ENCODE data around the gene NPAS1. TPM values are rescaled to one million over a fixed set of nuclear protein-coding genes. Genes with fewer than 3 reads are reported as not detected.
A peak's percentile ranks its signal among the peaks of the same experiment; 100 is the strongest.
"Not testable (repeated sequence)": the region's sequence is repeated elsewhere in the genome, so short reads cannot be mapped to it uniquely, and the experiment has no call there.

Gene NPAS1
- total and polyA plus RNA-seq, 9 donors = 0.31 to 7.1 (median 2.1) TPM

DNA sequence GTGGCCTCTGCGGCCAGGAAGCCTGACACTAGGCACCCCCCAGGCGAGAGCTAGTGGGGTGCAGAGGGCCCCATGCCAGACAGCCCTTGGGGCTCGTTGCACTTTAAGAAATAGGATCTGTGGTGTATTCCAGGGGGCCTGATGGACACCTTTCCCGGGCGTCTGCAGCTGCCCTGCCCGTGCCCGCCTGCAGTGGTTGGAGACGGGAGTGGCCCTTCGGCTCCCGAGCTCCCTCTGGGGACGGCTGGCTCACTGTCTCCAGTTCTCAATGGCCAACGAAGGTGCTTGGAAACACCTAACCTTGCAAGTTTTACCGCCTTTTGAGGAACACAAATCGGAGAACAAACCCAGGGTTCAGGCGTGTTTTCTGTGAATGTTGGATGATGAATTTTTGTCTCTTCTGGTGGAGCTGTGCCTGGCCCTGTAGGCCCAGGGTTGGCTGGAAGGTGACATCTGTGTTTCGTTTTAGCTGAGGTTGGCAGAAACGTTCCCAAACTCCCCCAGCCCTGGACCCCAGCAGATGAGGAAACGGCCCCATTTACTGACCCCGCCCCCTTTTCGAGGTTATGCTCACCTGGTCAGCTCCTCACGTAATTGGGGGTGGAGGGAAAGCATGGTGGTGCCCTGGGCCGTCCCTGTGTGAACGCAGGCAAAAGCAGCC, 17.4 kb upstream of the NPAS1 start:
- Histone ChIP-seq H3K27me3 (ENCODE audit: control insufficient read depth, insufficient read depth, low read length) (peaks cover 14% of the 10 kb centered on the region), H3K36me3 (ENCODE audit: control insufficient read depth, insufficient read depth, low read length) (peaks cover 51% of the 10 kb centered on the region), H3K9me3 (replicated peaks; ENCODE audit: control insufficient read depth, low read depth, low read length) (no peaks in the 10 kb centered on the region), H3K4me1 (ENCODE audit: control insufficient read depth, insufficient read depth, low read length) (peaks cover 6% of the 10 kb centered on the region), H3K27ac (ENCODE audit: low read length) (no peak overlapping the region), H3K4me3 (ENCODE audit: low read length) (no peak overlapping the region)
- WGBS (ENCODE audit: insufficient coverage) = 73% methylated on average over 17 of the region's 23 CpGs
- no peak for DNase-seq

DNA sequence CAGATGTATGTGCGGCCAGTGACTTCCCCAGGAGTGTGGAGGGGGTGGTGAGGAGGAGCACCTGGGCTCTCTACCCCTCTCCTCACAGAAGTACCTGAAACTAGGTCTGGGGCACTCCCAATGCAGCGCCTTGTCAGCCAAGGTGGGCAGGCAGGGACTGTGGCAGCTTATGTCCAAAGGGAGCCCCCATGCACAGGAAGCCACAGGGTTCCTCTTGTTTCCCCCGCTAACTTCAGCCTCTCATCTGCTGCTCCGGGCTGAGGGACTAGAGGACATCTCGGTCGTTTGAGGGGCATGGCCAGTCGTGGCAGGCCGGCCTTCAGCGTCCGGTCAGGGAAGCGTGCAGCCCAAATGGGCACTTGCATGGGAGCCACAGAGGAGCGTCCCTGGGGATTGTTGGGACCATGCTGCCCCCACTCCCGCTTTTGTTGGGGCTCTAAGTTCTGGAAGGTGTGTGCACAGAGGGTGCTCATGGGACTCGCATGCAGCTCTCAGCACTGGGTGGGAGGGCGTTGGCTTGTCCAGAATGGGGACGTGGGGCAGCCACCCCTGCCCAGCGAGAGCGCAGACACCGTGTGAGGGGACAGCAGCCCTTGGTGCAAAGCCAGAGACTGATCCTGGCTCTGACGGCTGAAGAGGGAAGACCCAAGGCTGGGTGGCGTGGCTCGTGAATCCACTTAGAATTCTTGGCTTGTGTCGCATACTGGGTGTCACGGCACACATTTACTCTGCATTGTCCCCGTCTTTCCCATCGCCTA, 16.6 kb upstream of the NPAS1 start:
- Histone ChIP-seq H3K9me3 (replicated peaks; ENCODE audit: control insufficient read depth, low read depth, low read length) (no peaks in the 10 kb centered on the region), H3K27ac (ENCODE audit: low read length) (no peak overlapping the region), H3K36me3 (ENCODE audit: control insufficient read depth, insufficient read depth, low read length) (peaks cover 44% of the 10 kb centered on the region), H3K4me1 (ENCODE audit: control insufficient read depth, insufficient read depth, low read length) (peaks cover 6% of the 10 kb centered on the region), H3K27me3 (ENCODE audit: control insufficient read depth, insufficient read depth, low read length) (peaks cover 14% of the 10 kb centered on the region), H3K4me3 (ENCODE audit: low read length) (no peak overlapping the region)
- DNase-seq = no peak
- 68% methylated on average over 22 of the region's 26 CpGs for WGBS (ENCODE audit: insufficient coverage)

DNA sequence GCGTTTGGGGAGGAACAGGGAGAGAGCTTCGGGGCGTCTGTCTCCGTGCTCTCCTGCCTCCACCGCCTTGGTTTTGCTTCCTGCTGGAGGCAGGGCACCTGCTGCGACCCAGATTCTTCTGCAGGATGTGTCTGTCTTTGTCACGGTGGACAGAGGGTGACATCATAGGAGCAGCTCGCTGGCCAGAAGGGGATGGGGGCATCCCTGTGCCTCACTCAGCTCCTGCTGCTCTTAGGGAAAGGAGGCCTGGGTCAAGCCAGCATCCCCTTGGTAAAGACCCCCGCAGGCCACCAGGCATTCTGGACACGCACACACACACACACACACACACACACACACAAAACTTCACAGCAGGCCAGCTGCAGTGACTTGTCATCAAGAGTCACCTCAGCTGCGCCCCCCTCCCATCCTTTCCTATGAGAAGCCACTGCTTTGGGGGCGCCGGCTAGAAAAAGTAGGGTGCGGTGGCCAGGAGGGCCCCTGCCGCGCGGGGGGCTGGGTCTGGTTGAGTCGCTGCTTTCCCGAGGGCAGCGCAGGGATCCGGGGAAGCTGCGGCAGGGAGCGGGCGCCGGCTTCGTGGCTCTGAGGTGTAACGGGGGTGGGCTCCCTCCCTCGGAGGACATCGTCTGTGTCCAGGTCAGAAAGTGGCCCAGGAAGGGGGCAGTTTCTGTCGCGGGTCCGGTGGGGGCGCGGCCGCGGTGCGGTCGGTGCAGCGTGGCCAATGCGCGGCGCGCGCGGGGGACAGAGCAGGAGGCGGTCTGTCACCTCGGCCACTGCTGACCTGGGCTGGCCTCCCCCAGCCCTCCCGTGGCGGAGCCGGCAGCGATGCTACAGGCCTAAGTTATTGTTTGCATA, 15.8 kb upstream of the NPAS1 start:
- no peak for DNase-seq
- Histone ChIP-seq H3K9me3 (replicated peaks; ENCODE audit: control insufficient read depth, low read depth, low read length) (no peaks in the 10 kb centered on the region), H3K27ac (ENCODE audit: low read length) (no peak overlapping the region), H3K27me3 (ENCODE audit: control insufficient read depth, insufficient read depth, low read length) (peaks cover 14% of the 10 kb centered on the region), H3K4me3 (ENCODE audit: low read length) (no peak overlapping the region), H3K36me3 (ENCODE audit: control insufficient read depth, insufficient read depth, low read length) (peaks cover 37% of the 10 kb centered on the region), H3K4me1 (ENCODE audit: control insufficient read depth, insufficient read depth, low read length) (peaks cover 6% of the 10 kb centered on the region)
- WGBS (ENCODE audit: insufficient coverage) = 7% methylated on average over 39 of the region's 51 CpGs

DNA sequence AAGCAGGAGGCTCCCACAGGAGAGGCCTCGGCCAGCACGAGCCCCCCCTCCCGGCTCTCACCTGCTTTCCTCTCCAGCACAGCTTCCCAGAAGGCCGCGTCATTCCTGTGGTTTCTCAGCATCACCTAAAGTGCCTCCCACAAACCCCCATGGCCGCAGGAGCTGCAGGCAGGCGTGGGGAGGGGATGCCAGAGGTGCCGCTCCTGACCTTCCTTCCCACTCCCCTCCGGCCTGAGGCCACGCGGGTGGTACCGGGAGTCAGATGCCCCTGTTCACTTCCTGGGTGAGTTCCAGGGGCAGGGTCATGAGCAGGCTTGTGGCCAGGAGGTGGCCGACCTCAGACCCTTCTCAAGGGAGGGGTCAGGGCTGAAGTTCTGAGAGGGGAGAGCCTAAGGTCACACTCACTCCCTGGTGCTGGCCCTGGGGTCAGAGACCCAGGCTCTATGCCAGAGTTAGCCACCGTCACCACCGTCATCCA, 14.4 kb upstream of the NPAS1 start:
- Histone ChIP-seq H3K36me3 (ENCODE audit: control insufficient read depth, insufficient read depth, low read length) (peaks cover 24% of the 10 kb centered on the region), H3K9me3 (replicated peaks; ENCODE audit: control insufficient read depth, low read depth, low read length) (no peaks in the 10 kb centered on the region), H3K4me1 (ENCODE audit: control insufficient read depth, insufficient read depth, low read length) (peaks cover 6% of the 10 kb centered on the region), H3K27ac (ENCODE audit: low read length) (no peak overlapping the region), H3K27me3 (ENCODE audit: control insufficient read depth, insufficient read depth, low read length) (peaks cover 14% of the 10 kb centered on the region), H3K4me3 (ENCODE audit: low read length) (no peak overlapping the region)
- WGBS (ENCODE audit: insufficient coverage) = 44% methylated on average over 10 of the region's 15 CpGs
- no peak for DNase-seq

DNA sequence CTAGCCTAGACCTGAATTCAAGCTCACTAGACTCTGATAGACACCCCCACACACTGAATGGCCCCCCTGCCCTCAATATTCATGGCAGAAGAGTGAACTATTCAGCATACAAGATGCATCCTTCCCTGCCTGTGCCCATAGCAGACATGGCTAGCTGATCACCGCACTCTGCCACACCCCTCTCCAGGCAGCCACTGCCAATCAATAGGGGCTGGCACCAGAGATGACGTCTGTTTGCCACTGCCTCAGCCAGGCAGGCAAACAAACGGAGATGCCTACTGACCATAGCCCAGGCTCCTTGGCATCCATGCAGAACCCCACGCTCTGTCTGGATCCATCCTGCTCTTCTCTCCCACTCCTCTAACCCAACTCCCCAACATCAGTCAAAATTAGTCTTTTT, 13.8 kb upstream of the NPAS1 start:
- DNase-seq = no peak
- no peaks in the 10 kb centered on the region for H3K9me3 ChIP-seq (replicated peaks; ENCODE audit: control insufficient read depth, low read depth, low read length)
- no peak overlapping the region for H3K4me3 ChIP-seq (ENCODE audit: low read length)
- 88% methylated on average over 3 of the region's 4 CpGs for WGBS (ENCODE audit: insufficient coverage)
- no peak overlapping the region for H3K27ac ChIP-seq (ENCODE audit: low read length)
- peaks cover 14% of the 10 kb centered on the region for H3K27me3 ChIP-seq (ENCODE audit: control insufficient read depth, insufficient read depth, low read length)
- H3K4me1 ChIP-seq (ENCODE audit: control insufficient read depth, insufficient read depth, low read length) = peaks cover 6% of the 10 kb centered on the region
- peaks cover 17% of the 10 kb centered on the region for H3K36me3 ChIP-seq (ENCODE audit: control insufficient read depth, insufficient read depth, low read length)

DNA sequence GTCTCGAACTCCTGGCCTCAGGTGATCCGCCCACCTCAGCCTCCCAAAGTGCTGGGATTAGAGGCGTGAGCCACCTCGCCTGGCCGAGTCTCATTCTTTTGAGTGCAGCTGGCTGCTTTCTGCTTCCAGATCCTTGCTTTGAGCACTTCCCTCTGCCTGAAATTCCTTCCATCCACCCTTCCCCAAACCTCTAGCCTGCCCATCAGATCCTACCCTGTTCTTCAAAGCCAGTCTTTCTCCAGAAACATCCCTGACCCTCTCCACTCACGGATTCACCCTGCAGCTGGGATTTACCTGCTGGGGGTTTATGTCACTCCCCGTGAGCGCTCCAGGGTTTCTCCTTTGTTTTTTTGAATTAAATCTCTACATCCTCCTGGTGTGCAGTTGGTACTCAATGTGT, 13.1 kb upstream of the NPAS1 start:
- WGBS (ENCODE audit: insufficient coverage) = 46% methylated on average over 5 of the region's 8 CpGs

DNA sequence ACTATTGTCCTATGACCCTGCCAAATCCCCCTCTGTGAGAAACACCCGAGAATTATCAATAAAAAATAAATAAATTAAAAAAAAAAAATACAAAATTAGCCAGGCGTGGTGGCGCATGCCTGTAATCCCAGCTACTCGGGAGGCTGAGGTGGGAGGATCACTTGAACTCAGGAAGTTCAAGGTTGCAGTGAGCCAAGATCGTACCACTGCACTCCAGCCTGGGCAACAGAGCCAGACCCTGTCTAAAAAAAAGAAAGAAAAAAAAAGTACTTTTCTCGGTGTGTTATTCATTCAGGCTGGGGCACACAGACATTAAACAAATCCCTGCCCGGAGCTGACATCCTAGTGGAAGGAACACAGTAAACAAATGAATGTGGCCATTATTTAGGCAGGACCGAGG, 9.1 kb upstream of the NPAS1 start:
- not testable (repeated sequence) for H3K36me3 ChIP-seq (ENCODE audit: control insufficient read depth, insufficient read depth, low read length); H3K9me3 ChIP-seq (replicated peaks; ENCODE audit: control insufficient read depth, low read depth, low read length); H3K4me1 ChIP-seq (ENCODE audit: control insufficient read depth, insufficient read depth, low read length); DNase-seq; H3K27ac ChIP-seq (ENCODE audit: low read length); H3K4me3 ChIP-seq (ENCODE audit: low read length); H3K27me3 ChIP-seq (ENCODE audit: control insufficient read depth, insufficient read depth, low read length)
- 75% methylated on average over 5 of the region's 8 CpGs for WGBS (ENCODE audit: insufficient coverage)

More for the DNA sequence above, 13.1 kb upstream of the NPAS1 start:
- Histone ChIP-seq H3K36me3 (ENCODE audit: control insufficient read depth, insufficient read depth, low read length) (peaks cover 11% of the 10 kb centered on the region), H3K4me3 (ENCODE audit: low read length) (no peak overlapping the region), H3K27me3 (ENCODE audit: control insufficient read depth, insufficient read depth, low read length) (peaks cover 14% of the 10 kb centered on the region), H3K27ac (ENCODE audit: low read length) (no peak overlapping the region), H3K4me1 (ENCODE audit: control insufficient read depth, insufficient read depth, low read length) (peaks cover 6% of the 10 kb centered on the region), H3K9me3 (replicated peaks; ENCODE audit: control insufficient read depth, low read depth, low read length) (no peaks in the 10 kb centered on the region)
- DNase-seq = no peak

DNA sequence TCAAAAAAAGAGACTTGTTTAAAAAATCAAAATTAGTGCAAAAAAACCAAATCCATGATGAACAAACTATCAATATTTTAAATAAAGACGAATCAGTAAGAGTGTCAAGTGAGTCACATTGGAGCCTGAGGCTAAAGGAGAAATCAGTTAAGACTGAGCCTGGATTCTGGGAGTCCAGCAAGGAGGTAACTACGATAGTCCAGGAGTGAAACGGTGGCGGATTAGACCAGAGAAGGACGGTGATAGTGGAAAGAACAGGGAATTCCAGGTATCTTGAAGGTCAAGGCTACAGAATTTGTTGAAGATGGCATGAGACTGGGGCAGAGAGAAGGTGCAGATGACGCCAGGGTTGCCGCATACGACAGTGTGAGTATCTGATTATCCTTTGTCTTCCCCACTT, 7.0 kb upstream of the NPAS1 start:
- H3K27ac ChIP-seq (ENCODE audit: low read length) = no peak overlapping the region
- H3K9me3 ChIP-seq (replicated peaks; ENCODE audit: control insufficient read depth, low read depth, low read length) = no peaks in the 10 kb centered on the region
- no peak for DNase-seq
- H3K27me3 ChIP-seq (ENCODE audit: control insufficient read depth, insufficient read depth, low read length) = peaks cover 5% of the 10 kb centered on the region
- WGBS (ENCODE audit: insufficient coverage) = 46% methylated on average over 5 of the region's 8 CpGs
- peaks cover 3% of the 10 kb centered on the region for H3K4me1 ChIP-seq (ENCODE audit: control insufficient read depth, insufficient read depth, low read length)
- no peaks in the 10 kb centered on the region for H3K36me3 ChIP-seq (ENCODE audit: control insufficient read depth, insufficient read depth, low read length)
- no peak overlapping the region for H3K4me3 ChIP-seq (ENCODE audit: low read length)

DNA sequence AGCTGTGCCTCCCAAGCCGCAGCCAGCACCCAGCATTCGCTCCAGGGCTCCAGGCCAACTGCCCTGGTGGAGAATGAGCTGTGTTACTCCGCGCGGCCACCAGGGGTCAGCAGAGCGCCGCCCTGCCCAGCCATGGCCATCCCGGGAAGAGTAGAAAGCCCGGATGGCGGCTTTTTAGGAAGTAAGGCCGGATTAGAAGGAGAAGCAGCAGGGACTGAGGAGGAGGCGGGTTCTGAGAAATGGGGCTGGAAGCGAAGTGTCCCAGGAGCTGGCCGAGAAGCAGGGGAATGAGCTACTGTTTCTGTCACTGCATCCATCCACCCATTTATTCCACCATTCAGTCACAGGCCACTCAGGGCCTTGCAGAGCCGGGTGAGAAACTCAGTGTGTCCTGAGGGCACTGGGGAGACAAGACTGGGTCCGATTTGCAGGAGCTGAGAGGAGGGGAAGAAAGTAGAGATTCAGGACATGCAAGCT, 6.6 kb upstream of the NPAS1 start:
- WGBS (ENCODE audit: insufficient coverage) = 13% methylated on average over 15 of the region's 16 CpGs
- Histone ChIP-seq H3K27me3 (ENCODE audit: control insufficient read depth, insufficient read depth, low read length) (peaks cover 7% of the 10 kb centered on the region), H3K4me1 (ENCODE audit: control insufficient read depth, insufficient read depth, low read length) (peaks cover 3% of the 10 kb centered on the region), H3K4me3 (ENCODE audit: low read length) (no peak overlapping the region), H3K36me3 (ENCODE audit: control insufficient read depth, insufficient read depth, low read length) (no peaks in the 10 kb centered on the region), H3K27ac (ENCODE audit: low read length) (no peak overlapping the region), H3K9me3 (replicated peaks; ENCODE audit: control insufficient read depth, low read depth, low read length) (no peaks in the 10 kb centered on the region)
- peak; percentile 74 for DNase-seq

DNA sequence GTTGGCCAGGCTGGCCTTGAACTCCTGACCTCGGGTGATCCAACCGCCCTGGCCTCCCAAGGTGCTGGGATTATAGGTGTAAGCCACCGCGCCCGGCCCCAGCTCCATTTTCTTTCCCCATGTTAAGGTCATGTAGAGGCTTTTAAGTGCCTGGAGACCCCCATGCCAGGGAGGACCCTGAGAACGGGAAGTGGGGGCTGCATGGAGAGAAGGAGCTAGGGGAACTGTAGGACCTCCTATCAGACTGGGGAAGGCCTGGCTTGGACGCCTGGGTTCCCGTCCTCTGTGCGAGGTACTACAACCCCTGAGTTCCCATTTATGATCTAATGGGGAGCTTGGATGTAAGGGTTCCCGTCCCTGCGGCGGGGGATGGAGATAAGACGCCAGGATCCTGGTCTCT, 714 bp upstream of the NPAS1 start:
- DNase-seq = no peak
- Histone ChIP-seq H3K27me3 (ENCODE audit: control insufficient read depth, insufficient read depth, low read length) (peaks cover 56% of the 10 kb centered on the region), H3K4me1 (ENCODE audit: control insufficient read depth, insufficient read depth, low read length) (peaks cover 23% of the 10 kb centered on the region), H3K9me3 (replicated peaks; ENCODE audit: control insufficient read depth, low read depth, low read length) (no peaks in the 10 kb centered on the region), H3K27ac (ENCODE audit: low read length) (no peak overlapping the region), H3K36me3 (ENCODE audit: control insufficient read depth, insufficient read depth, low read length) (no peaks in the 10 kb centered on the region), H3K4me3 (ENCODE audit: low read length) (no peak overlapping the region)
- 33% methylated on average over 5 of the region's 13 CpGs for WGBS (ENCODE audit: insufficient coverage)
